ENCODE results near the gene ALKBH8. TPM values are rescaled to one million over a fixed set of nuclear protein-coding genes. Genes with fewer than 3 reads are reported as not detected.

Gene ALKBH8
- total and polyA plus RNA-seq, 2 of the 13 experiments (the other 11 are each of a cell fraction or from before 2014, with no cell fraction given), result 2.4 to 9.1 TPM

DNA sequence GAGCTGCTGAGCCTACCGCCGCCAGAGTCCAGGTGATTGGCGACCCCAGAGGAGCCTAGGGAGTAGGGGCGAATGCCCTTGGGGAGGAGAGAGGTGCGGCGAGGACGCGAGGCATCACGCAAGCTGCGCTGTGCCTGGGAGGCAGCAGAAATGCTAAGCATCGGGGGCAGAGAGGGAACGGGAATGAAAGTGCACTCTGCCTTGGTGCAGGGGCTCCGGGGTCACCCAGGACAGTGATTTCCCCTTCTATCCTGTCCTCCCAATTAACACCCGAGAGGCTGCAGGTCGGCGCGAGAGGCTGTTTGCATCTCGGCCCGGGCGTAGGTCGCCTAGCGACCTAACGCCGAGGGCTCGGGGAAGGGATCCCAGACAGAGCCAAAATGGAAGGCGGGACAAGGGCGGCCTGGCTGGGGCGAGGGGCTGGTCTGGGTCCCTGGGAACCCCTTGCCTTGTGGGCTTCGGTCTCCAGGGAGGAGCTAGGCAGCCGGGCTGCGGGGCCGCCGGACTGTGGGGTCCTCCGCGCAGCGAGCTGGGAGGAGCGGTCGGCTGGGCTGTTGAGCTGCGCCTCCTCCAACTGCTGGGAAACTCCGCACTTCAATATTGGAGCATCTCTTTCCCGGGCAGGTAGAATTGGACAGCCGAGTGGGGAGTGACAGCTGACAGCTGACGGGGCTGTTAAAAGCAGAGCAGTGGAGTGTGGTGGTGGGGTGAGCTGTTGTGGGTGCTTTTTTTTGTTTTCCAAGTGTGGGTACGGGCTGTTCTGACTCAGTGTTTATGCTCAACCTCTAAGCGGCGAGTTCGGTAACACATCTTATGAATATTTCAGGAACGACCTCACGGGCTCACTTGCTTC, 26.1 kb upstream of the ALKBH8 start:
- H3K9me3 ChIP-seq (ENCODE audit: low read length), result no peaks in the 10 kb centered on the region
- H3K27me3 ChIP-seq (ENCODE audit: control insufficient read depth in 1 of 2, insufficient read depth in 2 of 2, low read length in 2 of 2), result peaks cover 0 to 42% of the 10 kb centered on the region in 2 experiments; a peak in 3 of 5 replicates
- H3K4me2 ChIP-seq (ENCODE audit: low read depth, low read length), result peak overlapping the region; percentile 97
- H3K79me2 ChIP-seq (ENCODE audit: insufficient read depth, low read length), result no peaks in the 10 kb centered on the region
- WGBS (ENCODE audit: low lambda C conversion rate), result 19% methylated on average over 17 of the region's 49 CpGs
- FAIRE-seq, result no peak
- BruUV-seq (replicated peaks), result no TSS peak
- H3K9ac ChIP-seq (ENCODE audit: insufficient read depth, low read depth, low read length), result no peak overlapping the region
- intact Hi-C loops (cut with micrococcal nuclease; ENCODE audit: unreplicated experiment) (no loop called here), in situ Hi-C loops (cut with HindIII; ENCODE audit: extremely low pct_ligation_motif_present, low pct_unique_long_range_greater_than_20kb) (no loop called here)
- peak; percentile 67 for ATAC-seq
- H3K4me3 ChIP-seq (replicated peaks in 1 of 3; ENCODE audit: insufficient read depth in 1 of 3, low read depth in 2 of 3, low read length in 3 of 3), result peak overlapping the region; percentile 53 to 75 (median 64); a peak in 5 of 6 replicates
- no peaks in the 10 kb centered on the region for H4K20me1 ChIP-seq (ENCODE audit: insufficient read depth, low read length)
- H3K36me3 ChIP-seq (replicated peaks in 1 of 2; ENCODE audit: control insufficient read depth in 1 of 2, insufficient read depth in 2 of 2, low read length in 2 of 2), result no peaks in the 10 kb centered on the region
- POLR2A ChIA-PET, result no interaction called here
- H3K27ac ChIP-seq (ENCODE audit: extremely low read length, insufficient read depth, low read length), result no peak overlapping the region
- H2AFZ ChIP-seq (ENCODE audit: low read length), result no peak overlapping the region
- no peak for DNase-seq (ENCODE audit: low spot score)
- CTCF ChIA-PET (ENCODE audit: low intra/inter-chr PET ratio, low total read pairs), result no interaction called here
- H3K4me1 ChIP-seq (ENCODE audit: insufficient read depth, low read length), result peaks cover 21% of the 10 kb centered on the region
- TF ChIP-seq RBFOX2 (IDR thresholded peaks at IDR 0.05; ENCODE audit: low read depth, low read length) (no peak), ZBTB21 (CRISPR knock-in tag; IDR thresholded peaks at IDR 0.05) (no peak), ELF1 (CRISPR knock-in tag; IDR thresholded peaks at IDR 0.05) (no peak), MAFF (IDR thresholded peaks at IDR 0.05; ENCODE audit: low read depth, low read length) (no peak), ZNF33B (CRISPR knock-in tag; IDR thresholded peaks at IDR 0.05) (no peak), HIVEP1 (CRISPR knock-in tag; IDR thresholded peaks at IDR 0.05) (0 out of 2 replicates have a peak, but pooled peaks have one; percentile 26), ZNF891 (CRISPR knock-in tag; IDR thresholded peaks at IDR 0.05) (no peak), ZNF329 (CRISPR knock-in tag; IDR thresholded peaks at IDR 0.05; ENCODE audit: low read depth) (no peak), MAFK (conservative IDR thresholded peaks at IDR 0.05 in 1 of 2, IDR thresholded peaks at IDR 0.05 in 1 of 2; ENCODE audit: low read length in 2 of 2) (no peak), EEA1 (CRISPR knock-in tag; IDR thresholded peaks at IDR 0.05; ENCODE audit: borderline replicate concordance) (no peak), ELF3 (CRISPR knock-in tag; IDR thresholded peaks at IDR 0.05) (no peak), ZNF256 (CRISPR knock-in tag; conservative IDR thresholded peaks at IDR 0.05) (no peak)
- TF ChIP-seq, protein P1, sequence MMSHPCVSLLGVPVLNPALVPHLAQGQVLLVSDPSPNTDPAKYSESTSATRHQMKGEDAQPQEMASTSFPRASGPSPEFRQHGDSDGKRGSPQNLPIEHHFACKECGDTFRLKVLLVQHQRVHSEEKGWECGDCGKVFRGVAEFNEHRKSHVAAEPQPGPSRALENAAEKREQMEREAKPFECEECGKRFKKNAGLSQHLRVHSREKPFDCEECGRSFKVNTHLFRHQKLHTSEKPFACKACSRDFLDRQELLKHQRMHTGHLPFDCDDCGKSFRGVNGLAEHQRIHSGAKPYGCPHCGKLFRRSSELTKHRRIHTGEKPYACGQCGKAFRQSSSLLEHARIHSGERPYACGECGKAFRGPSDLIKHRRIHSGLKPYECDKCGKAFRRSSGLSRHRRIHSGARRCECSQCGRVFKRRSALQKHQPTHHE (CRISPR knock-in tag; IDR thresholded peaks at IDR 0.05; ENCODE audit: borderline replicate concordance), result no peak
- TF ChIP-seq, protein P2, sequence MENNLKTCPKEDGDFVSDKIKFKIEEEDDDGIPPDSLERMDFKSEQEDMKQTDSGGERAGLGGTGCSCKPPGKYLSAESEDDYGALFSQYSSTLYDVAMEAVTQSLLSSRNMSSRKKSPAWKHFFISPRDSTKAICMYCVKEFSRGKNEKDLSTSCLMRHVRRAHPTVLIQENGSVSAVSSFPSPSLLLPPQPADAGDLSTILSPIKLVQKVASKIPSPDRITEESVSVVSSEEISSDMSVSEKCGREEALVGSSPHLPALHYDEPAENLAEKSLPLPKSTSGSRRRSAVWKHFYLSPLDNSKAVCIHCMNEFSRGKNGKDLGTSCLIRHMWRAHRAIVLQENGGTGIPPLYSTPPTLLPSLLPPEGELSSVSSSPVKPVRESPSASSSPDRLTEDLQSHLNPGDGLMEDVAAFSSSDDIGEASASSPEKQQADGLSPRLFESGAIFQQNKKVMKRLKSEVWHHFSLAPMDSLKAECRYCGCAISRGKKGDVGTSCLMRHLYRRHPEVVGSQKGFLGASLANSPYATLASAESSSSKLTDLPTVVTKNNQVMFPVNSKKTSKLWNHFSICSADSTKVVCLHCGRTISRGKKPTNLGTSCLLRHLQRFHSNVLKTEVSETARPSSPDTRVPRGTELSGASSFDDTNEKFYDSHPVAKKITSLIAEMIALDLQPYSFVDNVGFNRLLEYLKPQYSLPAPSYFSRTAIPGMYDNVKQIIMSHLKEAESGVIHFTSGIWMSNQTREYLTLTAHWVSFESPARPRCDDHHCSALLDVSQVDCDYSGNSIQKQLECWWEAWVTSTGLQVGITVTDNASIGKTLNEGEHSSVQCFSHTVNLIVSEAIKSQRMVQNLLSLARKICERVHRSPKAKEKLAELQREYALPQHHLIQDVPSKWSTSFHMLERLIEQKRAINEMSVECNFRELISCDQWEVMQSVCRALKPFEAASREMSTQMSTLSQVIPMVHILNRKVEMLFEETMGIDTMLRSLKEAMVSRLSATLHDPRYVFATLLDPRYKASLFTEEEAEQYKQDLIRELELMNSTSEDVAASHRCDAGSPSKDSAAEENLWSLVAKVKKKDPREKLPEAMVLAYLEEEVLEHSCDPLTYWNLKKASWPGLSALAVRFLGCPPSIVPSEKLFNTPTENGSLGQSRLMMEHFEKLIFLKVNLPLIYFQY (CRISPR knock-in tag; IDR thresholded peaks at IDR 0.05; ENCODE audit: borderline replicate concordance), result no peak
- TF ChIP-seq, protein P3, sequence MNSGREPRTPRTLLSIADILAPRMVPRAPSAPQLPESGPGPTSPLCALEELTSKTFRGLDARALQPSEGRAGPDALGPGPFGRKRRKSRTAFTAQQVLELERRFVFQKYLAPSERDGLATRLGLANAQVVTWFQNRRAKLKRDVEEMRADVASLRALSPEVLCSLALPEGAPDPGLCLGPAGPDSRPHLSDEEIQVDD (CRISPR knock-in tag; IDR thresholded peaks at IDR 0.05; ENCODE audit: borderline replicate concordance), result no peak
- TF ChIP-seq, protein P4, sequence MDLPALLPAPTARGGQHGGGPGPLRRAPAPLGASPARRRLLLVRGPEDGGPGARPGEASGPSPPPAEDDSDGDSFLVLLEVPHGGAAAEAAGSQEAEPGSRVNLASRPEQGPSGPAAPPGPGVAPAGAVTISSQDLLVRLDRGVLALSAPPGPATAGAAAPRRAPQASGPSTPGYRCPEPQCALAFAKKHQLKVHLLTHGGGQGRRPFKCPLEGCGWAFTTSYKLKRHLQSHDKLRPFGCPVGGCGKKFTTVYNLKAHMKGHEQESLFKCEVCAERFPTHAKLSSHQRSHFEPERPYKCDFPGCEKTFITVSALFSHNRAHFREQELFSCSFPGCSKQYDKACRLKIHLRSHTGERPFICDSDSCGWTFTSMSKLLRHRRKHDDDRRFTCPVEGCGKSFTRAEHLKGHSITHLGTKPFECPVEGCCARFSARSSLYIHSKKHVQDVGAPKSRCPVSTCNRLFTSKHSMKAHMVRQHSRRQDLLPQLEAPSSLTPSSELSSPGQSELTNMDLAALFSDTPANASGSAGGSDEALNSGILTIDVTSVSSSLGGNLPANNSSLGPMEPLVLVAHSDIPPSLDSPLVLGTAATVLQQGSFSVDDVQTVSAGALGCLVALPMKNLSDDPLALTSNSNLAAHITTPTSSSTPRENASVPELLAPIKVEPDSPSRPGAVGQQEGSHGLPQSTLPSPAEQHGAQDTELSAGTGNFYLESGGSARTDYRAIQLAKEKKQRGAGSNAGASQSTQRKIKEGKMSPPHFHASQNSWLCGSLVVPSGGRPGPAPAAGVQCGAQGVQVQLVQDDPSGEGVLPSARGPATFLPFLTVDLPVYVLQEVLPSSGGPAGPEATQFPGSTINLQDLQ (CRISPR knock-in tag; IDR thresholded peaks at IDR 0.05), result no peak
